Measurements from ENCODE around the gene CRYBG1. TPM values are rescaled to one million over a fixed set of nuclear protein-coding genes. Genes with fewer than 3 reads are reported as not detected.

Gene CRYBG1, protein sequence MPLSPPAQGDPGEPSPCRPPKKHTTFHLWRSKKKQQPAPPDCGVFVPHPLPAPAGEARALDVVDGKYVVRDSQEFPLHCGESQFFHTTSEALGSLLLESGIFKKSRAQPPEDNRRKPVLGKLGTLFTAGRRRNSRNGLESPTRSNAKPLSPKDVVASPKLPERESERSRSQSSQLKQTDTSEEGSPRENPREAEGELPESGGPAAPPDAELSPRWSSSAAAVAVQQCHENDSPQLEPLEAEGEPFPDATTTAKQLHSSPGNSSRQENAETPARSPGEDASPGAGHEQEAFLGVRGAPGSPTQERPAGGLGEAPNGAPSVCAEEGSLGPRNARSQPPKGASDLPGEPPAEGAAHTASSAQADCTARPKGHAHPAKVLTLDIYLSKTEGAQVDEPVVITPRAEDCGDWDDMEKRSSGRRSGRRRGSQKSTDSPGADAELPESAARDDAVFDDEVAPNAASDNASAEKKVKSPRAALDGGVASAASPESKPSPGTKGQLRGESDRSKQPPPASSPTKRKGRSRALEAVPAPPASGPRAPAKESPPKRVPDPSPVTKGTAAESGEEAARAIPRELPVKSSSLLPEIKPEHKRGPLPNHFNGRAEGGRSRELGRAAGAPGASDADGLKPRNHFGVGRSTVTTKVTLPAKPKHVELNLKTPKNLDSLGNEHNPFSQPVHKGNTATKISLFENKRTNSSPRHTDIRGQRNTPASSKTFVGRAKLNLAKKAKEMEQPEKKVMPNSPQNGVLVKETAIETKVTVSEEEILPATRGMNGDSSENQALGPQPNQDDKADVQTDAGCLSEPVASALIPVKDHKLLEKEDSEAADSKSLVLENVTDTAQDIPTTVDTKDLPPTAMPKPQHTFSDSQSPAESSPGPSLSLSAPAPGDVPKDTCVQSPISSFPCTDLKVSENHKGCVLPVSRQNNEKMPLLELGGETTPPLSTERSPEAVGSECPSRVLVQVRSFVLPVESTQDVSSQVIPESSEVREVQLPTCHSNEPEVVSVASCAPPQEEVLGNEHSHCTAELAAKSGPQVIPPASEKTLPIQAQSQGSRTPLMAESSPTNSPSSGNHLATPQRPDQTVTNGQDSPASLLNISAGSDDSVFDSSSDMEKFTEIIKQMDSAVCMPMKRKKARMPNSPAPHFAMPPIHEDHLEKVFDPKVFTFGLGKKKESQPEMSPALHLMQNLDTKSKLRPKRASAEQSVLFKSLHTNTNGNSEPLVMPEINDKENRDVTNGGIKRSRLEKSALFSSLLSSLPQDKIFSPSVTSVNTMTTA (N-terminal part only)
- total RNA-seq, result 10 to 100 TPM; 23.0 to 23.3 TPM

DNA sequence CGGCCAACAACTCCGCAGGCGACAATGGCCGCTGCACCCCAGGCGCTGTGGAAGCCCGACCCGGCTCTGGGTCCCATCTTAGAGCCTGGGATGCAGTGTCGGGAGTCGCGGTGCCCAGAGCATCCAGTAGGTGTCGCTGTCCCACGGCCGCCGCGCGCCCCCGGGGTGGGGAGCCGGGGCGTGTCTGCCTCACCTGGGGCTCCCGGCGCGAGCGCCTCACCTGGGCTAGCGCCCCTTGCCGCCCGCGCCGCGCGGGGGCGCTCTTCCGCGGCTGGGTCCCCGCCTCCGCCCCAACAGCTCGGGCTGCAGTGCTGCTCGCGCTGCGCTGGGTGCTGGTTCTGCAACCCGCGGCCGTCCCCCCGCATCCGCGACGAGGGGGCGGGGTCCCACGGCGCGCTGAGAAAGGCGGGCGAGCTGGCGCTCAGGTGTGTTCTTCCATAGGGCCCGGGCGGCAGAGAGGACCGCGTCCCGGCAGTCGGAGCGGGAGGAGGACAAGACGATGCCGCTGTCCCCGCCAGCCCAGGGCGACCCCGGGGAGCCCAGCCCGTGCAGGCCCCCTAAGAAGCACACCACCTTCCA, at the start of gene CRYBG1:
TSS of gene CRYBG1 (plus strand) at position 308 of the 579 bp plus-strand sequence. CDS start at position 500, 192 bp downstream.
- H3K27ac Mint-ChIP-seq, result no peak within 1 kb of the TSS
- no peaks in the 10 kb centered on the region for H3K9me3 Mint-ChIP-seq
- peak; percentile 90 to 93 for ATAC-seq
- H3K36me3 Mint-ChIP-seq, result no peaks in the 10 kb centered on the region
- peak; percentile 73 to 85 for DNase-seq (ENCODE audit: low spot score in 2 of 2)

DNA sequence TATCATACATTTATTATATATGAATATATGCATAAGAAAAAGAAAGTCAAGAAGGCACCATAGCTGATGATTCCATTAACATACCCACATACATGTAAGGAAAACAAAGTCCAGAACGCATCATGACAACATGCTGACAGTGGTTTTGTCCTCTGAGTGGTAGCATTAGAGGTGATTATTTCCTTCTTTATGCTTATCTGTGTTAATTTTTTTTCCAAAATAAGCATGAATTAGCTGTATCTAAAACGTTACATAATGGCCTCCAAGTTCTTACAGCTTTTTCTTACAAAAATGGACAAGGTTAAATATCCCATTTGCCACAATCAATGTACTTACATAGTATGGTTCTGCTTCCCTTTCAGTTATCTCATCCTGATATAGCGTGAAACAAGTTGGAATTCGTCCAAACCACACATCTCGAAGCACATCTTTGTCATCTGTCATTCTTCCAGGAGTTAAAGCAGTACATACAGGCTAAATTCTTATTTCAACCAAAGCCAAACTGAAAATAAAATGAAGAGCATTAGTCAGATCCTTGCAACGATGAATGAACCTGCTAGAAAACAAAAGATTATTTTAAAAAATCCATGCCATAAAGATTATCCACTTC, 44.6 kb upstream of the CRYBG1 start:
- no peaks in the 10 kb centered on the region for H3K9me3 Mint-ChIP-seq
- peak; percentile 37 to 80 for ATAC-seq
- H3K27ac Mint-ChIP-seq, result peak overlapping the region; percentile 17 to 30
- peaks cover 13 to 17% of the 10 kb centered on the region in 2 donors for H3K36me3 Mint-ChIP-seq
- DNase-seq (ENCODE audit: low spot score in 2 of 2), result no peak

DNA sequence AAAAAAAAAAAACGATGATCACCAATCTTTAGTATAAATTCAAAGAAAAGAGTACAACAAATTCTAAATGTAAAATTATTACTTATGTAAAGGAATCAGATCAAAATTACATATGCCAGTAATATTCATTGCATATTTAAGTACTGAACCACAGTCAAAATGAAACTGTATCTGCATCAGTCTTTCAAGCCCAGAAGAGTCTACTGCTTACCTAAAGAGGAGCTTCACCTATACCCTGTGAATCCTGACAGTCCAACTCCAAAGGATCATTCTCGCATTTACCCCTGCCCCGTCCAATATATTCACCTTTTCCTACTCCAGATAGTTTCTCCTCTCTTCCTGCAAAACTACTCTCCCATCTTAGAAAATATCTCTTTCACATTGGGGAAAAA, 44.1 kb upstream of the CRYBG1 start:
- H3K36me3 Mint-ChIP-seq, result peaks cover 13 to 17% of the 10 kb centered on the region in 2 donors
- no peak for DNase-seq (ENCODE audit: low spot score in 2 of 2)
- peak; percentile 66 to 87 for ATAC-seq

DNA sequence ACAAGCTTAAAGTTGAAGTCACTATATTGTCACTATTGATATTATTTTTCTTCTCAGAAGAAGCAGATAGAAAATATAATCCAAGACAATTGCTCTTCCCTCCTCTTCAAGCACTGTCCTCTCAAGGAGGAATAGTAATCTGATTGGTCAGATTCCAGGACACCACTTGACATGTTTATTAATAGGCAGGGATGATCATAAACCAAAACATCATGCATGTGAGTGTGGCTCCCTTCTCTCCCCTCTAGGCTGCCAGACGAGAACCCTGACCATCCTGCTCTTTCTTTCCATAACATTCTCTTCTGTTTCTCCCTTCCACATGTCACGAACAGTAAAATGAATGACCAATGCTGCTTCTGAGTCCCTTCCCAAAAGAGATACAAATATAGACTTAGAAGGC, 42.5 kb upstream of the CRYBG1 start:
- DNase-seq (ENCODE audit: low spot score in 2 of 2) (no peak), ATAC-seq (no peak)
- peaks cover 4 to 5% of the 10 kb centered on the region in 2 donors for H3K36me3 Mint-ChIP-seq
- no peaks in the 10 kb centered on the region for H3K9me3 Mint-ChIP-seq
- no peak overlapping the region for H3K27ac Mint-ChIP-seq

More for the DNA sequence above, 44.1 kb upstream of the CRYBG1 start:
- Mint-ChIP-seq H3K27ac (peak overlapping the region; percentile 17 to 30), H3K9me3 (no peaks in the 10 kb centered on the region)

DNA sequence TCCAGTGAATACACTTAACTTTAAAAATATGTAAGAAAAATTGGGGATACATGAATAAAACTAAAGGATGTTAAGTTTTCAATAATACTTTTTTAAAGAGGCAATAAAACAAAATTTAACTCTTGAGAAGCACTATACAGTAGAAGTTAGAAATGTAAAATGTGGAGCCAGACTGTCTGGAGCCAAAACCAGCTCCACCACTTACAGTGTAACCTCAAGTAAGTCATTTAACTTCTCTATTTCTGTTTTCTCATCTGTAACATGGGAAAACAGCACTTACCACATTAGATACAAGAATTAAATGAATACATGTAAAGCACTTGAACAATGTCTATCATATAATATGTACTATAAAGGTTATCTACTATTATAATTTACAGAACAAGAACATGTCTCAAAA, 41.7 kb upstream of the CRYBG1 start:
- no peak for DNase-seq (ENCODE audit: low spot score in 2 of 2)
- H3K27ac Mint-ChIP-seq, result no peak overlapping the region
- no peak for ATAC-seq
- H3K36me3 Mint-ChIP-seq, result peaks cover 5% of the 10 kb centered on the region in 2 donors
- no peaks in the 10 kb centered on the region for H3K9me3 Mint-ChIP-seq

DNA sequence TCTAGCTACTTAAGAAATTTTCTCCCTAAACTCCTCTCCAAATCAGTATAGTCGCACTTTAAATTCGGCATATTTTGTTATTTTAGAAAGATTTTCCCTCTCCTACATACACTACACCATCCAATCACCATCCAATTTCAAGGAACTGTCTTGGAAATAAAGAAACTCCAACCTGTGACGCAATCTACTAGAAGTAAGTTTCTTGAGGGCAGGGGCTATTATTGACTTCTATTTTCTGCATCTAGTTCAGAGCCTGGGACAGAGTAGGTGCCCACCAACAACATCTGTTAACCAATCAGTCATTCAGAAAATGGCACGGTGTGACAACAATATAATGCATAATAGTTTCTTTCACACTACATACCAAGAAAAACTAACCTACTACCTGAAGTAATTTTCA, 38.6 kb upstream of the CRYBG1 start:
- Mint-ChIP-seq H3K9me3 (no peaks in the 10 kb centered on the region), H3K27ac (no peak overlapping the region), H3K36me3 (peaks cover 5 to 13% of the 10 kb centered on the region in 2 donors)
- ATAC-seq (no peak), DNase-seq (ENCODE audit: low spot score in 2 of 2) (no peak)

DNA sequence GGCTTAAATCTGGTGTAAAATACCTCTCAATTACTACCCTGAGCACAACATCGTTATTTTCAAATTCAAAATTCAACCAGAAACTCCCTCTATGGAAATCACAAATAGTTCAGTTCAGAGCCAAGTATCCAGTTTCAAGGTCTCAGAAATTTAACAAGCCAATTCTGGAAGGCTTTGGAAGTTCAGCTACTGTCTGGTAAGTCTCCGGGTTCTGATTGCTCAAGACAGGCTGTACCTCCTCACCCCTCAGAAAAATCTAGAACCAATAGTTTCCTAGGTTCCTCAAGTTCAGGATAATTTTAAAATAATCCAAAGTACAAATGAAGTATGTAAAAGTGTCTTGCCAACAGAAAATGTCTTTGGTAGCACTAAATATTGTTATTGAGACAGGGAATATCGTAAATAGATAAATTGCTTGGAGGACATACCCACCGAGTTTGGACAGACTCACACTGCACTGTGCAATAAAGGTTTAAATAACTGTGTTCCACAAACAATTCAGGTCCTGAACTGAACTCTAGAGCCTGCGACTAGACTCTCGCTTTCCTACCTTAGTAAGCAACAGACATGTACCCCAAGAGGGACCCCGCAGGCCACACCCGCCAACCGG, 35.7 kb upstream of the CRYBG1 start:
- peaks cover 5 to 13% of the 10 kb centered on the region in 2 donors for H3K36me3 Mint-ChIP-seq
- no peak for ATAC-seq
- no peak for DNase-seq (ENCODE audit: low spot score in 2 of 2)
- no peaks in the 10 kb centered on the region for H3K9me3 Mint-ChIP-seq
- H3K27ac Mint-ChIP-seq, result peak overlapping the region; percentile 97 to 98

DNA sequence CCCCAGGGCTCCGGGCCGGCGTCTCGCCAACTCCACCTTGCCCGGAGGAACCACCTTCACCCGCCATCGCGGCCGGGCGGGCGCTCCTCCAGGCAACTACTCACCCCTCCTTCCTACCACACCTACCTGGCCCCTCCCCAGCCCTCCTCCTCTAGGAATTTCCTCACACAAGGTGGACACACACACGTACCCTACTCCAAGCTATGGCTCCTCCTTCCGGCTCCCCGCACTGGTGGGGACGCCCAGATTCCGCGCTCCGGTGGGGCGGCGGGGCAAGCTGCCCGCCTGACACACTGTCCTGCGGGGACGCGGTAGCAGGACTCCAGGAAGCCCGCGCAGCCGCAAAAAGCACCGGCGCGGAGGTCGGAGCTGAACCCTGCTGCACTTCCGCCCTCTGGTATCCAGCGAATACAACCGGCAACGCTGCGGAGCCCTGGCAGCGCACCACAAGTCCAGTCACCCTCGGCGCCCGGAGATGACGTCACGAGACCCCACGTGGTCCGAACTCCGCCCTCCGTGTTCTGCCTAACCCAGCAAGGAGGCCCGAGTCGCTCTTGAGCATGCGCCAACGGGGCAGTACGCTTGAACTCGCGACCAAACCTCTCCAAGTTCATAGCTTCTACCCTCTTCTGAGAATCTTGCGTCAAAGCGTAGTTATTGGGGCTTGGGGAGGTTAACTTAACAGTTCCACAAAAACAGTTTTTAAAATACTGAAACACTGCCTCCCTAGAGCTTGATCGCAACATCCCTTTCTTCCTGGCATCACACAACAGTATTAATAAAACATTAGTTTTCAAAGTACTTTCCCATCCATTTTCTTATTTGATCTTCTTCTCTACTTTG, 35.0 kb upstream of the CRYBG1 start, which contains the start of gene ATG5:
TSS of gene ATG5 (minus strand) at position 425 of the 843 bp plus-strand sequence. CDS start 9,552 bp downstream, outside the sequence.
- DNase-seq (ENCODE audit: low spot score in 2 of 2) (peak; percentile 99 to 100), ATAC-seq (peak; percentile 94 to 97)
- Mint-ChIP-seq H3K36me3 (peaks cover 5 to 13% of the 10 kb centered on the region in 2 donors), H3K27ac (peak within 1 kb of the TSS; percentile 97 to 98), H3K9me3 (no peaks in the 10 kb centered on the region)

DNA sequence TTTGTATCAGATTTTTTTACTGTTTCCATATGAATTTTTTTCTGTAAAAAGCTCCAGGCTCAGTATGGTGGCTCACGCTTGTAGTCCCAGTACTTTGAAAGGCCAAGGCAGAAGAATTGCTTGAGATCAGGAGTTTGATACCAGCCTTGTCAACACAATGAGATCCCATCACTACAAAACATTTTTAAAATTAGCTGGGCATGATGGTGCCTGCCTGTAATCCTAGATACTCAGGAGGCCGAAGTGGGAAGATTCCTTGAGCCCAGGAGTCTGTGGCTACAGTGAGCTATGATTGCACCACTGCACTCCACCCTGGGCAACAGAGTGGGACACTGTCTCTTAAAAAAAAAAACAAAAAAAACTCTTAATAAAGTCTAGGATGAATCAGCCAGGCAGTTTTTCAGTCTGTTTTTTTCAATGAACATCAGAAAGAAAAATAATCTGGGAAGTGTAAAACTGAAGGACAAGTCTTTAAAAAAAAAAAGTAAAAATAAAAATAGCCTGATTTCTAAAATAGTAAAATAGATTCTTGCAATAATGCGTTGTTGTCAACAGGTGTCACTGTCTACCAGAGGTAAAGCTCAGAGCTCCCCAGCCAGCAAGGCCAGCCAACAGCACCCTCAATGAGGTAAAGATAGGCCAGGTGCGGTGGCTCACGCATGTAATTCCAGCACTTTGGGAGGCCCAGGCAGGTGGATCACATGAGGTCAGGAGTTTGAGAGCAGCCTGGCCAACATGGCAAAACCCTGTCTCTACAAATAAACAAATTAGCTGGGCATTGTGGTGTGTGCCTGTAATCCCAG, 25.7 kb upstream of the CRYBG1 start:
- peak in 1 of 2 donors; percentile 33 for DNase-seq (ENCODE audit: low spot score in 2 of 2)
- Mint-ChIP-seq H3K27ac (no peak overlapping the region), H3K36me3 (no peaks in the 10 kb centered on the region), H3K9me3 (no peaks in the 10 kb centered on the region)
- ATAC-seq, result peak; percentile 67 to 69

DNA sequence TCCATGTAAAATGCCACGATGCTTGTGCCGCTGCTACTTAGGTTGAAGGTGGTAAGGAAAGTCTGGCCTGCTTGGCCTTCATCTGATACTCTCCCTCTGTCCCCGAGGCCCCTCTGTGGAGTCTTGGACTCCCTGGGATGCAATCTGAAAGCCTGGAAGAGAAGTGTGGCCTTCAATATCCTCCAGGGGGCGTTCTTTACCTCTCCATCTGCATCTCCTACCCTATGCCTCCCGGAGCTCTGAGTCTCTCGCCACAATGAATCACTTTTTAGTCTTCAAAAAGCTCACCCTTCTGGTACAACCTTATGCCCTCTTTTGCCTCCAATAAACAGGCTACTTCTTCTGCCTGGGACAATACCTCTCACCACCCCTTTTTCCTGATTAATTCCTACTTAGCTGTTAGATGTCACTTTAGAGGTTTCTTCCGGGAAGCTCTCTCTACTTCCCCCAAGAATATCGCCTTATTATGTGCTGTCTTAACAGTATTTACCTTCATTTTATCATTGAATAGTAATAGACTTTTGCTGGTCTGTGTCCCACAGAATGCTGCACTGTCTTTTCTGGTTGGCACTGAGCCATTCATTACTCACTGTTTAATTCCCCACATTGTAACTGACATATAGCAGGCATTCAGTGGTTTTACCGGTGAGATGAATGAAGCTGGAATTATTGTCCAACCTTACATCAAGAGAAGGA, 21.0 kb upstream of the CRYBG1 start:
- Mint-ChIP-seq H3K36me3 (no peaks in the 10 kb centered on the region), H3K27ac (no peak overlapping the region), H3K9me3 (no peaks in the 10 kb centered on the region)
- ATAC-seq, result peak; percentile 94 to 97
- peak in 1 of 2 donors; percentile 48 for DNase-seq (ENCODE audit: low spot score in 2 of 2)

DNA sequence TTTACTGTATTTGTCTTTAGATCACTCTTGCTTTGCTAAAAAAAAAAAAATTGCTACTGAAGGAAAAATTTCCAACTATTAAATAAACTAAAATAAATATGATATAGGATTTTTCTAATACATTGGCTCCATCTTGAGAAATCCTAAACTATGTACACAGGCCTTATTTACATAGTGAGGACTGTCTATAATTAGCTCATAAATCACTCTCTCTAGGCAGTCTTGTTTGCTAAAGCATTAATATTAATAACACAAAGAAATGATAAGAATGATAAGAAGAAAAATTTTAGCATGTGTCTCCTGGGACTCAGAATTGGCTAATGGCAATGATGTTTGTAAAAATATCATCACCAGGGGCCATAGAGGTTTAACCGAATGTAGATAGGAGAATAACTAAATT, 13.3 kb upstream of the CRYBG1 start:
- ATAC-seq (no peak), DNase-seq (ENCODE audit: low spot score in 2 of 2) (no peak)
- Mint-ChIP-seq H3K36me3 (no peaks in the 10 kb centered on the region), H3K27ac (no peak overlapping the region), H3K9me3 (no peaks in the 10 kb centered on the region)

DNA sequence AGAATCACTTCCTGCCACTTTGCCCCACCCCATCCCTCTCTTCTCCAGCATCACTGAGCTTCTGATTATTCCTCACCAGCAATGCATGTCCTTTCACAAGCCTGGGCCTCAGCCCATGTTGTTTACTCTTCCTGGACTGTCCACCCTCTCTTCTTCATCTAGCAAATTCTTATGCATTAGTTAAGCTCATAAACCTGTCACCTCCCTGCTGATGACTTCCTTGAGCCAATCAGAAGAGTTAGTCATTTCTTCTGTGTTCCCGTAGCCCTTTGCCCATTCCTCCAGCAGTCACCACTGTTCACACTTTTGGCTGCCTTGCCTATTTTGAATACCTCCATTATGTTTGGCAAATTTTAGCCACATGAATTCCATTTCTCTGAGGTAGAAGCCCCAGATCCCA, 4.1 kb upstream of the CRYBG1 start:
- ATAC-seq, result no peak
- DNase-seq (ENCODE audit: low spot score in 2 of 2), result no peak
- Mint-ChIP-seq H3K27ac (no peak overlapping the region), H3K9me3 (peaks cover 0 to 5% of the 10 kb centered on the region in 2 donors), H3K36me3 (peaks cover 0 to 9% of the 10 kb centered on the region in 2 donors)

DNA sequence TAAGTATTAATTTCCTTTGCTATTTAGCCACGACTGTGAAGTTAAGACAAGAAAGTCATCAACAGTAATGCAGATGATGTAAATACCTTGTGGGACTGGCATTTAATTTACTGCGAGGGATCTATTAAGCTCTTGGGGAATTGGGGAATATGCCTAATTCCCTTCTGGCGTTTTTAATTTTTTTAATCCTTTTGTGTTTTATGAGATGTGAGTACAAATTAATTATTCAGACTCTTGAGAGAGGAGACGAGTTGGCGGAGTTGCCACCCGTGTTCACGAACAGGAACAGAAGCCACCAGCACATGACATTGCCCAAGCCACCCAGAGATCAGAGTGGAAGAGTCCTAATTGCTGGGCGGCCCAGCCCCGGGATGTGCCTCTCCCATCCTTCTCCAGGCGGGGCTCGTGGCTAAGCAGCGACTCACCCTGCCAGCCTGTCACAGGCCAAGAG, 533 bp upstream of the CRYBG1 start:
- DNase-seq (ENCODE audit: low spot score in 2 of 2) (no peak), ATAC-seq (no peak)
- H3K27ac Mint-ChIP-seq, result no peak overlapping the region
- no peaks in the 10 kb centered on the region for H3K9me3 Mint-ChIP-seq
- H3K36me3 Mint-ChIP-seq, result no peaks in the 10 kb centered on the region

Measured in activated naive CD4-positive, alpha-beta T cell treated with anti-CD3 and anti-CD28 coated beads, Interleukin-2, amount 50 U/mL, for 72 hours (primary cell).